Fibroblast of skin of left quadriceps (primary cell): ENCODE data around the gene XRN1.

Experiments
- DNase-seq, 2 experiments: peaks; one replicate each; pipeline ENCODE4 v3.0.0-alpha.2; 2013; ENCODE audit warnings: low read depth in 2 of 2

XRN1 gene

GRCh38 chr3:142269767-142270166, 178.1 kb downstream of the XRN1 start:
- DNase-seq: no peak

- no peak for DNase-seq
These were observed 179.4 kb downstream of the XRN1 start for GRCh38 chr3:142268426-142268825.

DNA sequence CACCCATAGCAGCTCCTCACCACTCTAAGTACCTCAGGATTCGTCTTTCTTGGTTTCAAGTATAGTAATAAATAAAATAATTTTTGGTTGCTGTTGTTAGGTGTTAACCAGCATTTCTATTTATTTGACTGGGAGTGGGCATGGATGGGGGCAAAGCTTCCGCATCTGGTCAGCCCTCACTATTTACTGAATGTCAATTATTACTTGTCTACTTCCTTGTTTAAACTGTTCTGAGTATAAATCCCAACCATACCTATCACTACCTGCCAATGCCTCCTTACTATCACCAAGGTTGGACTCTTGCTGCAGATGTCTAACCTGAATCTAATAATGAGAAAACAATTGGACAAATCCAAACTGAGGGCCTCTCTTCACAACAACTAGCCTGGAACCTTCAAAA, 180.6 kb downstream of the XRN1 start:
- no peak for DNase-seq

- no peak for DNase-seq
These were observed 184.7 kb downstream of the XRN1 start for GRCh38 chr3:142263112-142263511.

DNA sequence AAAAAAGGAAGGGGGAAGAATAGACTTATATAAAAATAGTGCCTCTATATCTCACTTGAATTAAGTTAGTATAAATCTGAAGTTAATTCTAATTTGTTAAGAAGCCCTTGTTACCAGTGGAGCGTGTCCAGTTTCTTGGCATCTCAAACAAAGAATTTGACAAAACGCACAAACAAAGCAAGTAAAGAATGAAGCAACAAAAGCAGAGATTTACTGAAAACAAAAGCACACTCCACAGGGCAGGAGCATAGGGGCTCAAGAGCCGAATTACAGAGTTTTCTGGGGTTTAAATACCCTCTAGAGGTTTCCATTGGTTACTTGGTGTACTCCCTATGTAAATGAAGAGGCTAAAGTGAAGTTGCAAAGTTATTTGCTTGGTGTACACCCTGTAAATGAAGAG, 188.5 kb downstream of the XRN1 start:
- no peak for DNase-seq

GRCh38 chr3:142256712-142257333, 191.0 kb downstream of the XRN1 start:
- DNase-seq: no peak
